GM18907 (cell line): Measurements from ENCODE around the gene PRKD2.
"Not testable (repeated sequence)": the region's sequence is repeated elsewhere in the genome, so short reads cannot be mapped to it uniquely, and the experiment has no call there.

Experiments
- ATAC-seq: cut with Tn5 transposase; IDR thresholded peaks from one replicate; pipeline ENCODE4 v1.9.1; 2021; ENCODE audit warnings: mild to moderate bottlenecking, moderate library complexity; ENCODE audit not compliant: unreplicated experiment

PRKD2 gene

DNA sequence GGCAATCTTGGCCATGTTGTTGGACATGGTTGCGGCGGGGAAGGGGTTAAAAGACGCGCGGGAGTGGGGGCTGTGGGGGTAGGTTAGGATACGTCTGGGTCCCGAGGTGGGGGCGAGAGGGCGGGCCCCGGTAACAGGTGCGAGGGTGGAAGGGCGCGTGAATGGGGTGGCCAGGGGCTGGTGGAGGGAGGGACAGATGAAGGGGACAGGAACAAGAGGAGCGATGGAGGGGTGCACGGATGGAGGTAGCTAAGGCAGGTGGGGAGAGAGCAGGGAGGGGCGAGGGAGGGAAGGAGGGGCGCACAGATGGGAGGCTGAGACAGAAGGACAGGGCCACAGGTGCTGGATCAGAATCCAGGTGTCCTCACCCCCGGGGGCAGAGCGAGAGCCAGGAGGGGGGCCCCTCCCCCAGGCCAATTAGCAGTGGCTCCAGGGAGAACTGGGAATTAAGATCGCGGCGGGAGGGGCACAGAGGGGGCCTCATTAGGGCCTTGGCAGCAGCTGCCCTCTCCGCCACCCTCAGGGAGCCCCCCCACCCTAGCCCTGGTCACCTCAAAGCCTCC is 82.2 kb downstream of the PRKD2 start:
- ATAC-seq: no peak

DNA sequence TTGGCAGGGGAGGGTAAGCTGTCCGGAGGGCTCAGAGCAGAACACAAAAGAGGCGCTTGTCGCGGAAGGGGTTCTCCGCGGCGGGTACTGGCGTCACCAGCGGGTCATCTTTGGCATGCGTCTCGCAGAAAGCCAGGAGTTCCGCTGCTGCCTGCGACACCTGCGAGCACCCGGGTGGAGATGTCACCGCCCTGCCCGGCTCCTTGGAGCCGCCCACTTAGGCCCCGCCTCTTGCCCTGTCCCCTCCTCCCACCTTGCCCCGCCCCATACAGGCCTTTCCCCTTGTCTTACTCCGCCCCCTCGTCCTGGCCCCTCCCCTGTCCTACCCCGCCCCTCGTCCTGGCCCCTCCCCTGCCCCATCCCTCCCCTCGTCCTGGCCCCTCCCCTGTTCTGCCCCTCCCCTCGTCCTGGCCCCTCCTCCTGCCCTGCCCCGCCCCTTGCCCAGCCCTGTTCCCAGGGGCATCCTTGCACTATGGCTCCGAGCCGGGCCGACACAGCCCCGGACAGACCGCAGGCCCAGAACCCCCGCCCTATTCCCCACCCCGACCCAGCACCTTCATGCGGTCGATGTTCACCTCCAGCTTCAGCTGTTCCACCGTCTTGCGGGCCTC is 82.8 kb downstream of the PRKD2 start:
- peak; percentile 49 for ATAC-seq

- ATAC-seq: no peak
Observed at GRCh38 chr19:46633130-46633529, 83.8 kb downstream of the PRKD2 start.

DNA sequence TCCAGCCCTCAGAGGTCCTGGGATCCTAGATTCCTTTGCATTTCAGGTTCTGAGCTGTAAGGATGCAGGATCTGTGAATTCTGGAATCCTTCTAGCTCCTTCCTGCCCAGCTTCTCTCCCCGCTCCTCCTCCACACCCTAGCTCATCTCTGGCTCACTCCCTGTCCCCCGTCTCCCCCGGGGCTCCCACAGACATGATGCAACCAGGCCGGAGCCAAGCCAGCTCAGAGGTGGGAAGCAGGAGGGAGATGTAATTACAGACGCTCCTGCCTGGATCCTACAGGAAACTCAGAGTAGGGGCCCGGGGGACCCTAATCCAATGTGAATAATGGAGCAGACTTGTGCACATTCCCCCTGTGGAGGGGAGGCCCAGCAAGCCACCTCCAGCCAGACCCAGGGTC is 85.4 kb downstream of the PRKD2 start:
- no peak for ATAC-seq

DNA sequence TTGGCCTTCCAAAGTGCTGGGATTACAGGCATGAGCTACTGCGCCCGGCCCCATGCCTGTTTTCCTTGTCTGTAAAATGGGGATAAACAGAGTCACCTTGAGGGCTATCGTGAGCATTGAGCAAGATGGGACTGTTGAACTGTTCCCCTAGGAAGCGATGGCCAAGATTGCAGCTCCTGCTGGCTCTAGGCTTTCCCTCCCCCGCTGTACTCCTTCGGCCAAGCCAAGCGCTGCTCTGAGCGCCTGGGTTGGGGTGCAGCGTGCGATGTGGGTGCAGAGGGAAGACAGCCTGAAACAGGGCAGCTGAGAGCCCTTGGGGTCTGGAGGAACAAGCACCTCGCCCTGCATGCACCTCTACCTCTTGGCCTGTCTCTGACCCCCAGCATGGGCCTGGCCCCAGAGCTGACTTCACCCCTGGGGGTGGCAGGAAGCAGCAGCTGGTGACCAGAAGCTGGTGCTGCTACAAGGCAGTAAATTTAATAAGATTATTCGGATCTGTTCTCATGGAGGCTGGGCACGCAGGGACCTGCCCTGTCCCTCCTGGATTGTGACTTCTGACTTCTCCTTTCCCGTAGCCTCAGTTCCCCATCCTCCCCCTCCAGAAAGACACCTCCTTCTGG is 86.2 kb downstream of the PRKD2 start:
- ATAC-seq: no peak

GRCh38 chr19:46629546-46630025 is 87.3 kb downstream of the PRKD2 start:
- ATAC-seq: no peak

DNA sequence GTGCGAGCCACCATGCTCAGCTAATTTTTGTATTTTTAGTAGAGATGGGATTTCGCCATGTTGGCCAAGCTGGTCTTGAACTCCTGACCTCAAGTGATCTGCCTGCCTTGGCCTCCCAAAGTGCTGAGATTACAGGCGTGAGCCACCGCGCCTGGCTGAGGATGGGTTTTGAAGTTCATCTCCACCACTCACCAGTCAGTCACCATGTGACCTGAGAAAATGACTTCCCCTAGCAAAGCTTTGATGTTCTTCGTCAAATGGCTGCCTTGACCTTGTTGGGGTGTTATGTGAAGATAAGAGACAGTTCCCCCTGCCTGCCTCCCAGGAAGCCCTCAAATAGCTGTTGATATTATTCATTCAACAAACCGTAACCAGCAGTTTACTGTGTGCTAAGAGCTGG is 87.9 kb downstream of the PRKD2 start:
- ATAC-seq: not testable (repeated sequence)

- ATAC-seq: no peak
Observed at GRCh38 chr19:46626446-46626845, 90.5 kb downstream of the PRKD2 start.

- no peak for ATAC-seq
Observed at GRCh38 chr19:46625731-46626130, 91.2 kb downstream of the PRKD2 start.

DNA sequence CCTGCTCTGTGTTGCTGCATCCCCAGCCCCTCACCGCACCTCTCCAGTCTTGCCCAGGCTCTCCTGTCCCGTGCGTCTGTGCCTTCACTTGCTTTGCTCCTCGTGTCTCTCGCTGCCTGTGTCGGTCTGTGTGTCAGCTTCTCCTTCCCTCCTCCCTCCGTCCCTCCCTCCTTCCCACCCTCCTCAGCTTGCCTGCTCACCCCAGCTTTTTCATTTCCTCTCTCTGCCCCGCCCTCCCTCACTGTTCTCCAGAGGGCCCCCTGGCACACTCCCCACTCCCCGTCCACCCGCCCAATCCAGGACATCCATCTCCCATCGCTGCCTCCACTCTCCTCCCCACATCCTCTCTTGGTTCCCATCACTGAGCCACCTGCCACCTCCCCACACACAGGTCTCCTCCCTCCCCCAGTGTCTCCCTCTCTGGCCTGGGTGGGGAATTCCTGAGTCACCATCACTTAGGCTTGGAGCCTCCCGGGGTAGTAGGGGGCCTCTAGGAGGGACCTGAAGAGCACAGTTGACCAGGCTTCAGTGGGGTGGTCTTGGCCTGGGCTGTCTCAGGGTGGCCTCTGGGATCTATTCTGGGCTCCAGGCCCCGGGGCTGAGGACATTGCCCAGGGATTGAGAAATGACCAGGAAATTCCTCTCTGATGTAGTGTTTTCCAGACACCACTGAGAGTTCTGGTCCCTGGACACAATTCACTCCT is 91.8 kb downstream of the PRKD2 start, which contains the start of gene PTGIR:
PTGIR (minus strand) TSS at position 132 of the 704 bp plus-strand sequence. CDS start 864 bp downstream, outside the sequence.
- no peak for ATAC-seq
